IMR-90 (cell line): ENCODE data around the gene FDXR.

Experiments used
- RAD21 ChIP-seq: IDR thresholded peaks from 2 replicates; pipeline ENCODE4 v1.6.1; 2012; ENCODE audit warnings: low read length, improper control_type of control experiment
- TF ChIP-seq, protein P1 (sequence below): conservative IDR thresholded peaks from 2 replicates; pipeline ENCODE4 v1.5.1; 2012; ENCODE audit warnings: mild to moderate bottlenecking, low read depth, low read length, improper control_type of control experiment

DNA sequence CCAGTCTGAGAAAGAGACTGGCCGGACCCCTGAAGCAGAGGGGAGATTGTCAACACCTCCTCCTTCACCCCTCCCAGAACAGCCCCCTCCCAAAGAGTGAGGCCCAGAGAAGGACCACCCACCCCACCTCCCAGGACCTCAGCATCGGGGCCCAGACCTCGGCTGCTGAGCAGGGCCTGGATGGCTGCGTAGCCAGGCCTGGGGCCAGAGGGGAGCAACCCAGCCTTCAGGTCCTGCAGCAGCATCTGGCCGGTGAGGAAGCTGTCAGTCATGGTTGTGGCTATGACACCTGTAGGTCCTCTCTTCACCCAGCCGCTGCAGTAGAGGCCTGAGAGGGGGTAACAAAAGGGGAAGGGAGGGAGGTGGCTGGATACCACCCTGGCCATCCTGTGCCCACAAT lies 9.9 kb downstream of the FDXR start:
- TF ChIP-seq, protein P1, sequence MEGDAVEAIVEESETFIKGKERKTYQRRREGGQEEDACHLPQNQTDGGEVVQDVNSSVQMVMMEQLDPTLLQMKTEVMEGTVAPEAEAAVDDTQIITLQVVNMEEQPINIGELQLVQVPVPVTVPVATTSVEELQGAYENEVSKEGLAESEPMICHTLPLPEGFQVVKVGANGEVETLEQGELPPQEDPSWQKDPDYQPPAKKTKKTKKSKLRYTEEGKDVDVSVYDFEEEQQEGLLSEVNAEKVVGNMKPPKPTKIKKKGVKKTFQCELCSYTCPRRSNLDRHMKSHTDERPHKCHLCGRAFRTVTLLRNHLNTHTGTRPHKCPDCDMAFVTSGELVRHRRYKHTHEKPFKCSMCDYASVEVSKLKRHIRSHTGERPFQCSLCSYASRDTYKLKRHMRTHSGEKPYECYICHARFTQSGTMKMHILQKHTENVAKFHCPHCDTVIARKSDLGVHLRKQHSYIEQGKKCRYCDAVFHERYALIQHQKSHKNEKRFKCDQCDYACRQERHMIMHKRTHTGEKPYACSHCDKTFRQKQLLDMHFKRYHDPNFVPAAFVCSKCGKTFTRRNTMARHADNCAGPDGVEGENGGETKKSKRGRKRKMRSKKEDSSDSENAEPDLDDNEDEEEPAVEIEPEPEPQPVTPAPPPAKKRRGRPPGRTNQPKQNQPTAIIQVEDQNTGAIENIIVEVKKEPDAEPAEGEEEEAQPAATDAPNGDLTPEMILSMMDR = no peak
- no peak for TF ChIP-seq RAD21
